Endothelial cell of coronary artery (primary cell): ENCODE data around the gene PIN4. TPM values are rescaled to one million over a fixed set of nuclear protein-coding genes. Genes with fewer than 3 reads are reported as not detected.

ENCODE experiments used
- total RNA-seq: library from RNA; depleted of rRNA; stranded (reverse); fragments of >200 nt; gene quantifications from 2 replicates; pipeline ENCODE4 v1.2.3, GENCODE V29; 2014

Gene PIN4
- 20.1 and 22.6 TPM in 2 replicates for total RNA-seq

GRCh38 chrX:72181178-72182125 is at the start of gene PIN4:
PIN4 (plus strand) TSS chrX:72181757; CDS start chrX:72181786, 29 bp downstream.

GRCh38 chrX:72238721-72239475 is 57.3 kb downstream of the PIN4 start, which contains the start of gene ERCC6L:
ERCC6L (minus strand) TSS chrX:72239027; CDS start chrX:72238911, 116 bp downstream.

Other genes starting within 250 kb of the PIN4 start
- 0.09 and 0.47 TPM in 2 replicates for gene RTL5, start 49.8 kb upstream of the PIN4 start, total RNA-seq
- 1.6 and 4.2 TPM in 2 replicates for gene ERCC6L, start 57.3 kb downstream of the PIN4 start, total RNA-seq
- 796 and 1,312 TPM in 2 replicates for gene RPS4X, start 95.5 kb downstream of the PIN4 start, total RNA-seq
- 0.38 TPM in 1 of 2 replicates, not detected in the other for gene CITED1, start 124.2 kb downstream of the PIN4 start, total RNA-seq